HCEC 1CT (cell line): ENCODE measurements around the gene PRPH.
"Not testable (repeated sequence)": the region's sequence is repeated elsewhere in the genome, so short reads cannot be mapped to it uniquely, and the experiment has no call there.

Experiments
- DNase-seq: peaks from one replicate; pipeline ENCODE4 v3.0.0-alpha.2; 2017

Gene PRPH

DNA sequence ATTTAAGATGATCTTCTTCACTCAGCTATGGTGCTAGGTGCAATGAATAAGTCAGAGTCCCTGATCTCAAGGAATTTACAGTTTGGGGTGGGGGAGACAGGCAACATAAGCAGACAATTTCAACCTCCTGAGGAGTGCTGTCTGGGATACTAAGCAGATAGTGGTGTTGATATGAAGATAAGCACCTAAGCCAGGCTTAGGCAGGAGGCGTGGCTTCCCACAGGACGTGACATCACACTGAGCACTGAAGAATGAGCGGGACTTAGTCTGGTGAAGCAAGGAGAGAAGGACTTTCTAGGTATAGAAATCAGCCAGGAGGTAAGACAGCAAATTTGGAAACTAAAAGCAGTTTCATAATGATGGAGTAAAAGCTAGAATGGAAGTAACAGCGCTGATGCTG, 6.8 kb downstream of the PRPH start:
- no peak for DNase-seq

DNA sequence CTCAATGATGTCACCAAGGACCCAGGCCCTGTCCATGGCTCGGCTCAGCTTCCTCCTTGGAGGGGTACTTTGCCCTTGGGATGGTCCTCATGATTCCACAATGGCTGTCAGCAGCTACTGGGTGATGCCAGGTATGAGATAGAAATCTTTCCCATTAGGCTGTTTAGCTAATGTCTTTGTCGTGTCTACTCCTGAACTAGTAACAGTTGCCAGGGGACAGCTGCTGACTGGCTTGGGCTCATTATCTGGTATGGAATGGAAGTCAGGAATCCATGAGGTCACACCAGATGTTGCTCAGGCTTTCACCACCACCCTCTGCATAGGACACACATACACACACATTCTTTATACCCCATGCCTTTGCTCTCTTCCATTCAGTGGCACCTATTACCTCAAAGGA, 9.2 kb downstream of the PRPH start:
- peak; percentile 24 for DNase-seq

DNA sequence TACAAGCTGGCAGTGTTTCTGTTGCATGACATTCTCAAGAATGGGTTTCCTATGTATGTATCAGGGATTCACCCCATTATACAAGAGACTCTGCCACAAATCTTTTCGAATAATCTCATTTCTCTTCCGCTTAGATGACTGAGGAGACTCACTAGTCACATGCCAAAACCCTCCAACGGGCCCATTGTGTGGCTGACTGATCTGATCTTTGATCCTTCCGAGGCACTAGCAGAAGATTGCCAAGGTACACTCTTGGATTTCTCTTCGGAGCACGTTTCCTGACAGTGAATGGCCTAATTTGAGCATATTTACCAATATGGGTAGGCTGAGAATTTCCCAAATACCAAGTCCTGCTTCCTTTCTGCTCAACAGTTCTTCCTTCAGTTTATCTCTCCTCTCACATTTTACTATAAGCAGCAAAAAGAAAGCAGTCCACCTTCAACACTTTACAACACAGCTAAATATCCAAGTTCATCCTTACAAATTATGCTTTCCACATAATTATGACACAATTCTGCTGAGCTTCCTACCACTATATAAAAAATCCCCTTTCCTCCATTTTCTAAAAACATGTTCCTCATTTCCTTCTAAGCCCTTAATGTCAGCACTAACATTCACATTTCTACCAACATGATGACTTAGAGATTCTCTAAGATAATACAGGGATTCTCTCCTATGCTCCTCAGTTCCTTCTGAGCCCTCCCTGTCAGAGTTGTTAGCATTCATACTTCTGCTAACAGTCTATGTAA, 11.0 kb downstream of the PRPH start:
- DNase-seq: no peak

DNA sequence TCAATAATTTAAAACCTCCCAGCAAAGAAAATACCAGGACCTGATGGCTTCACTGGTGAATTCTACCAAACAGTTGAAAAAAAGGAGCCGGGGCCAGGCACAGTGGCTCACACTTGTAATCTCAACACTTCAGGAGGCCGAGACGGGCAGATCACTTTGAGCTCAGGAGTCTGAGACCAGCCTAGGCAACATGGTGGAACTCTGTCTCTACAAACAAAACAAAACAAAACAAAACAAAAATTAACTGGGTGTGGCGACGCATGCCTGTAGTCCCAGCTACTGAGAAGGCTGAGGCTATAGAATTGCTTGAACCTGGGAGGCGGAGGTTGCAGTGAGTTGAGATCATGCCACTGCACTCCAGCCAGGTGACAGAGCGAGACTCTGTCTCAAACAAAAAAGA, 14.4 kb downstream of the PRPH start:
- DNase-seq: no peak

DNA sequence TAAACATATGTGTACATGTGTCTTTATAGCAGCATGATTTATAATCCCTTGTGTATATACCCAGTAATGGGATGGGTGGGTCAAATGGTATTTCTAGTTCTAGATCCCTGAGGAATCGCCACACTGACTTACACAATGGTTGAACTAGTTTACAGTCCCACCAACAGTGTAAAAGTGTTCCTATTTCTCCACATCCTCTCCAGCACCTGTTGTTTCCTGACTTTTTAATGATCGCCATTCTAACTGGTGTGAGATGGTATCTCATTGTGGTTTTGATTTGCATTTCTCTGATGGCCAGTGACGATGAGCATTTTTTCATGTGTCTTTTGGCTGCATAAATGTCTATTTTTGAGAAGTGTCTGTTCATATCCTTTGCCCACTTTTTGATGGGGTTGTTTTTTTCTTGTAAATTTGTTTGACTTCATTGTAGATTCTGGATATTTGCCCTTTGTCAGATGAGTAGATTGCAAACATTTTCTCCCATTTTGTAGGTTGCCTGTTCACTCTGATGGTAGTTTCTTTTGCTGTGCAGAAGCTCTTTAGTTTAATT, 15.6 kb downstream of the PRPH start:
- DNase-seq: not testable (repeated sequence)

DNA sequence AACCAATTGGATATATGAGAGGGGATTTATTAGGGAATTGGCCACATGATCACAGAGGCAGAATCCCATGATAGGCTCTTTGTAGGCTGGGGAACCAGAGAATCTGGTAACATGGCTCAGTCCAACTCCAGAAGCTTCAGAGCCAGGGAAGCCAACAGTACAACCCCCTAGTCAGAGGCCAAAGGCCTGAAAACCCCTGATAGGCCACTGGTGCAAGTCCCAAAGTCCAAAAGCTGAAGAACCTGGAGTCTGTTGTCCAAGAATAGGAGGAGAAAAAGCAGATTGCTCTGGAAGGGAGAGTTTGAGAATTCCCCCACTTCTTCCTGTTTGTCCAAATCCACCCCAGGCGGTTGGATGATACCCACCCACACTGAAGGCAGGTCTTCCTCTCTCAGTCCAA, 19.9 kb downstream of the PRPH start:
- no peak for DNase-seq

DNA sequence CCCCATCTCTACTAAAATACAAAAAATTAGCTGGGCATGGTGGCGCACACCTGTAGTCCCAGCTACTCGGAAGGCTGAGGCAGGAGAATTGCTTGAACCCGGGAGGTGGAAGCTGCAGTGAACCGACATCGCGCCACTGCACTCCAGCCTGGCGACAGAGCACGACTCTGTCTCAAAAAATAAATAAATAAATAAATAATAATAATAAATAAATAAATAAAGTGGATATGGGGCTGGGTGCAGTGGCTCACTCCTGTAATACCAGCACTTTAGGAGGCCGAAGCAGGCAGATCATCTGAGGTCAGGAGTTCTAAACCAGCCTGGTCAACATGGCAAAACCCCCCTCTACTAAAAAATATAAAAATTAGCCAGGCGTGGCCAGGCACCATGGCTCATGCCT, 22.2 kb downstream of the PRPH start:
- DNase-seq: not testable (repeated sequence)

DNA sequence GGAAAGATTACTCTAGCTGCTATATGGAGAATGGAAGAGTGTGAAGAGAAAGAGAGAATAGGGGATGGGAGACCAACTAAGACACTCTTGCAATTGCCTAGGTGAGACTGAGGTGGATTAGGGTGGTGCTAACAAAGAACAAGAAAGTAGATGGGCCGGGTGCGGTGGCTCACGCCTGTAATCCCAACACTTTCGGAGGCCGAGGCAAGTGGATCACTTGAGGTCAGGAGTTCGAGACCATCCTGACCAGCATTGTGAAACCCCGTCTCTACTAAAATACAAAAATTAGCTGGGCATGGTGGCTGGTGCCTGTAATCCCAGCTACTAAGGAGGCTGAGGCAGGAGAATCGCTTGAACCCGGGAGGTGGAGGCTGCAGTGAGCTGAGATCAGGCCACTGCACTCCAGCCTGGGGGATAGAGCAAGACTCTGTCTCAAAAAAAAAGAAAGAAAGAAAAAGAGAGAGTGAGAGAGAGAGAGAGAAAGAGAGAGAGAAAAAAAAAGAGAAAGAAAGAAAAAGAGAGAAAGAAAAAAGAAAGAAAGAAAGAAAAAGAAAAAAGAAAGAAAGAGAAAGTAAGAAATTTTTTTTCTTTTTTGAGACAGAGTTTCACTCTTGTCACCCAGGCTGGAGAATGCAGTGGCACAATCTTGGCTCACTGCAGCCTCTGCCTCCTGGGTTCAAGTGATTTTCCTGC, 25.6 kb downstream of the PRPH start:
- DNase-seq: not testable (repeated sequence)

DNA sequence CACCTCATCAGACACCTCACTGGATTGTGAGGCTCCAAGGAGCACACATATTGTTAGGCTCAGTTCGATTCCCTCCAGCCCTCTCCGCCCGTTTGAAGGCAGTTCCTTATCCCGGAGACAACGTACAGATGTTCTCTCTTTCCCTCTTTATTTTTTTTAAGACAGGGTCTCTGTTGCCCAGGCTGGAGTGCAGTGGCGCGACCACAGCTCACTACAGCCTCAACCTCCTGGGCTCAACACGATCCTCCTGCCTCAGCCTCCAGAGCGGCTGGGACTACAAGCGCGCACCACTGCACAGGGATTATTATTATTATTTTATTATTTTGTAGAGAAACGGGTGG, 27.4 kb downstream of the PRPH start:
- DNase-seq: no peak

DNA sequence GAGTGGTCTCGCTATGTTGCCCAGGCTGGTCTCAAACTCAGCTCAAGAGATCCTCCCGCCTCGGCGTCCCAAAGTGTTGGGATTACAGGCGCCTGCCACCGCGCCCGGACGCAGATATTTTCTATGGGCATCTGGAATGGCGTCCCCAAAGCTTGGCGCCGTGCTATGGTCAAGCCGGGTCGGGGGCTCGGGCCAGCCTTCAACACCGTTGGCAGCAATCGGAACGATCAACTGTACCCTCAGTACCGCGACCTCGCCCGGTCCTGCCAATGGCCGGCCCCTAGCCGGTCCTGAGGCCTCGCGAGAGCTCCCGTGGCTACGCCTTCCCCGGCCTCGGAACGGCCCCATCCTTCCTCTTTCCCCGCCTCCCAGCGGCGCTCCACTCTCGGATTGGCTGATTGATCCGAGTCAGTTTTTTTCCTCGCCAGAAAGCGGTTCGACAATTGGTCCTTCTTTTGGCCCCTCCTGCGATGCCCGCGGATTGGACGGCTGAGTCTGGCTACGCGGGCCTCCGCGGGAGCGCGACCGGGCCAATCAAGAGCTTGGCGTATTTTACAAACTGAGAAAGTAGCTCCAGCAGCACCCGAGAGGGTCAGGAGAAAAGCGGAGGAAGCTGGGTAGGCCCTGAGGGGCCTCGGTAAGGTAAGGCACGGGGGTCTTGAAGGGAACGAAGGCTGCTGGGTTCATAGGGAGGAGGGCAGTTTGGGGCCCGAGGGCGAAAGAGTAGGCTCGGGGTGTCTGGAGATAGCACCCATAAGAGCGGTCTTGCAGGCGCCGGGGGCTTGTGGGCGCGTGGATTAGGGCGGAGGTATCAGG, 28.0 kb downstream of the PRPH start, which contains the start of gene TROAP:
Gene TROAP (plus strand): TSS at position 548 of the 816 bp plus-strand sequence. CDS start 354 bp downstream, outside the sequence.
- peak; percentile 98 for DNase-seq

DNA sequence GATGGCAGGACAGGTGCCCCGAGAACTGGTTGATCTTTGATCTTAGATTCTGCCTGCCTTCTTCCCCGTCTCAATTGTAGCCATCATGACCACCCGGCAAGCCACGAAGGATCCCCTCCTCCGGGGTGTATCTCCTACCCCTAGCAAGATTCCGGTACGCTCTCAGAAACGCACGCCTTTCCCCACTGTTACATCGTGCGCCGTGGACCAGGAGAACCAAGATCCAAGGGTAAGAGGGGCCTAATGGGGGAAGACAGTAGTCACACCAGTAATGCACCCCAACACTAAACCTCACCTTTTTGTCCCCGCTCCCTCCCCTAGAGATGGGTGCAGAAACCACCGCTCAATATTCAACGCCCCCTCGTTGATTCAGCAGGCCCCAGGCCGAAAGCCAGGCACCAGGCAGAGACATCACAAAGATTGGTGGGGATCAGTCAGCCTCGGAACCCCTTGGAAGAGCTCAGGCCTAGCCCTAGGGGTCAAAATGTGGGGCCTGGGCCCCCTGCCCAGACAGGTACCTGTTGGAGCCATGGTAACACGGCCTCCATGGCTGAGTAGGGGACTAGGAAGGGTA, 28.7 kb downstream of the PRPH start:
- DNase-seq: no peak

DNA sequence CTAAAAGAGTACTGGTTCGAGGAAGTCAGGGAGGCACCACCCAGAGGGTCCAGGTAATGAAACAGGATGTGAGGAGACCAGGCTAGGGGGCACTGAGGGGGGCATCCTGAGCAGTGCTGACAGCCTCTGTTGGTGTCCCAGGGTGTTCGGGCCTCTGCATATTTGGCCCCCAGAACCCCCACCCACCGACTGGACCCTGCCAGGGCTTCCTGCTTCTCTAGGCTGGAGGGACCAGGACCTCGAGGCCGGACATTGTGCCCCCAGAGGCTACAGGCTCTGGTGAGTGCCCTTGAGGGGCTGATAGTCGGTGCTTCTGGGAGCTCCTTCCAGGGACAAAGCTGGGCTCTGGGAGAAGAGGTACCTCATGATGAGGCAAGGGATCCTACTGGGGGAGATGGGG, 30.7 kb downstream of the PRPH start:
- DNase-seq: no peak

DNA sequence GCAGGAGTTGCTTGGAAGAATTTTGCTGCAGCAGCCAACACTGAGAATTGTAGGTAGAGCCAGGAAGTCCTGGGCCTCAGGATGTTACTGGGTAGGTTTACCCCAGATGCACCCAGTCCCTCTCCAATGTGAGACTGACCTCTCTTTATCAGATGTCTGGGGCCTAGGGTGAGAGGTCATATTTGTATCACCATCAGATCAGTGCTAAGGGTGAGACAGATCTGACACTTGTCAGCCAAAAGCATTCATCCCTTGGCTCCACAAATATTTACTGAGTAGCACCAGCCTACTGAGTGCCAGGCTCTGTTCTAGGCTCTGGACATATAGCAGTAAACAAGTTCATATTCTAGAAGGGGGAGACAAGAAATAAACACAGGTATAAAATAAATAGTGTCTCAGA, 32.4 kb downstream of the PRPH start:
- no peak for DNase-seq

DNA sequence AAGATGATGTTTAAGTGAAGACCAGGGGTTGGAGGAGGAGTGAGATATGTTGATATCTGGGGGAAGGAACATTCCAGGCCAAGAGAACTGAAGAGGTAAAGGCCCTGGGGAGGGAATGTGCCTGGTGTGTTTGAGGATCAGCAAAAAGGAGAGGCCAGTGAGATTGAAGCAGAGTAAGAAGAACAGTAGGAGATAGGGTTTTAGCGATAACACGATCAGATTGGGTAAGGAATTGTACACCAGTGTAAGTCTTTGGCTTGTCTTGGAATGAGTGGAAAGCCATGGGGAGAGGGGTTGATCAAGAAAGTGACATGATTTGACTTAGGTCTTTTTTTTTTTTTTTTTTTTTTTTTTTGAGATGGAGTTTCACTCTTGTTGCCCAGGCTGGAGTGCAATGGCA, 32.9 kb downstream of the PRPH start:
- DNase-seq: no peak

DNA sequence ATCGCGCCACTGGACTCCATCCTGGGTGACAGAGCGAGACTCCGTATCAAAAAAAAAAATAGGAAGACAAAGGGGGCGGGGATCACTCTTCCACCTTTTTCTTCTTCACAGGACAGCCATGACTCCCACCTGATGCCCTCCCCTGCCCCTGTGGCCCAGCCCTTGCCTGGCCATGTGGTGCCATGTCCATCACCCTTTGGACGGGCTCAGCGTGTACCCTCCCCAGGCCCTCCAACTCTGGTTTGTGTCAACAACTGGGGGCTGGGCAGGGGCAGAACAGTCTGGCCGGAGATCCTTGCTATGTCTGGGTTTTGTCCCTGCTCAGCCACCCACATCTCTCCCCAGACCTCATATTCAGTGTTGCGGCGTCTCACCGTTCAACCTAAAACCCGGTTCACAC, 33.9 kb downstream of the PRPH start:
- no peak for DNase-seq

DNA sequence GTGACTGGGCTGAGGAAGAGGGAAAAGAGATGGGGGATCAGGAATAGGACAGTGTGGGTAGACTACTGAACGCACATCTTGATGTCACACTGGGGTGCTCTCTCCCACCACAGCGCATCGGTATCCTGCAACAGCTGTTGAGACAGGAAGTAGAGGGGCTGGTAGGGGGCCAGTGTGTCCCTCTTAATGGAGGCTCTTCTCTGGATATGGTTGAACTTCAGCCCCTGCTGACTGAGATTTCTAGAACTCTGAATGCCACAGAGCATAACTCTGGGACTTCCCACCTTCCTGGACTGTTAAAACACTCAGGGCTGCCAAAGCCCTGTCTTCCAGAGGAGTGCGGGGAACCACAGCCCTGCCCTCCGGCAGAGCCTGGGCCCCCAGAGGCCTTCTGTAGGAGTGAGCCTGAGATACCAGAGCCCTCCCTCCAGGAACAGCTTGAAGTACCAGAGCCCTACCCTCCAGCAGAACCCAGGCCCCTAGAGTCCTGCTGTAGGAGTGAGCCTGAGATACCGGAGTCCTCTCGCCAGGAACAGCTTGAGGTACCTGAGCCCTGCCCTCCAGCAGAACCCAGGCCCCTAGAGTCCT, 35.2 kb downstream of the PRPH start:
- no peak for DNase-seq

DNA sequence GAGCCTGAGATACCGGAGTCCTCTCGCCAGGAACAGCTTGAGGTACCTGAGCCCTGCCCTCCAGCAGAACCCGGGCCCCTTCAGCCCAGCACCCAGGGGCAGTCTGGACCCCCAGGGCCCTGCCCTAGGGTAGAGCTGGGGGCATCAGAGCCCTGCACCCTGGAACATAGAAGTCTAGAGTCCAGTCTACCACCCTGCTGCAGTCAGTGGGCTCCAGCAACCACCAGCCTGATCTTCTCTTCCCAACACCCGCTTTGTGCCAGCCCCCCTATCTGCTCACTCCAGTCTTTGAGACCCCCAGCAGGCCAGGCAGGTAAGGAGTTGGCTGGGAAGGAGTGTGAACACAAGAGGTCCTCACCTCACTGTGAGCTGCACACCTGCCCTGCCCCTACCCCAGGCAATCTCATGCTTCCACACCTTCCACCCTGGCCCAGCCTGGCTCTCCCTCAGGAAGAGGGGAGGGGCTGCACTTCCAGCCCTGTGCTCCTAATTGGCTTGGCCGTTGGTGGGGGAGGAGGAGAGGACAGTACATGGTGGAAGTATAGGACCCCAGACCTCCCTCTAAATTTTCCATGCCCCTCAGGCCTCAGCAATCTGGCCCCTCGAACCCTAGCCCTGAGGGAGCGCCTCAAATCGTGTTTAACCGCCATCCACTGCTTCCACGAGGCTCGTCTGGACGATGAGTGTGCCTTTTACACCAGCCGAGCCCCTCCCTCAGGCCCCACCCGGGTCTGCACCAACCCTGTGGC, 35.9 kb downstream of the PRPH start:
- DNase-seq: no peak

DNA sequence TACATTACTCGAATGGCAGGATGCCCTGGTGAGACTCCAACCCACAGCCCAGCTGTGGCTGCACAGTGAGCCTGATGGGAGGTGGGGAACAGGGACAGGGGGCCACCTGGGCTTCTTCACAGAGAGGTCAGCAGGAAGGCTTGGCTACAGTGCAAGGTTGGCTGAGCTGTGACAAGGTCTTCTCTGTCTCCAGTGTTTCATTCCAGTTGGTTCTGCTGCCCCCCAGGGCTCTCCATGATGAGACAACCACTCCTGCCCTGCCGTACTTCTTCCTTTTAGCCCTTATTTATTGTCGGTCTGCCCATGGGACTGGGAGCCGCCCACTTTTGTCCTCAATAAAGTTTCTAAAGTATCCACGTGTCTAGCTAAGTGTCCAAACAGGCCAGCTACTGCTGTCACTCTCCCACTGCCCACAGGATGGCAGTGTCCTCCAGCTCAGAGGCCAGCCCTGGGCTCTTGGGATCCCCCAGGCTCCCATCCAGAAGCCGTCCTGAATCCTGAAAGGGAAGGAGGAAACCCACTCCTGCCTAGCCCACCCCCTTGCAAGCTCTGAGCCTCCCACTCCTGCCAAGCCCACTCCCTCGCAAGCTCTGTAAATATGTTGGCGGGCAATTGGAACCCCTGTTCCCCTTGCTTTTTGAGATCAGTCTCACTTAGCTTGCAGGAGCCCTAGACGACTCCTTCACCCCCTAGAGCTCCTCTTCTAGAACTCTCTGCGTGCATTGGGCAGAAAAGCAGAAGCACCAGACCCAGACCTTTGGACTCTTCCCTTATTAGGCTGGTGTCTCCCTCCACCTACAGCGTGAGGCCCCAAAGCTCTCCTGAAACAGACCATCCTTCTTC, 36.7 kb downstream of the PRPH start:
- DNase-seq: peak; percentile 54

DNA sequence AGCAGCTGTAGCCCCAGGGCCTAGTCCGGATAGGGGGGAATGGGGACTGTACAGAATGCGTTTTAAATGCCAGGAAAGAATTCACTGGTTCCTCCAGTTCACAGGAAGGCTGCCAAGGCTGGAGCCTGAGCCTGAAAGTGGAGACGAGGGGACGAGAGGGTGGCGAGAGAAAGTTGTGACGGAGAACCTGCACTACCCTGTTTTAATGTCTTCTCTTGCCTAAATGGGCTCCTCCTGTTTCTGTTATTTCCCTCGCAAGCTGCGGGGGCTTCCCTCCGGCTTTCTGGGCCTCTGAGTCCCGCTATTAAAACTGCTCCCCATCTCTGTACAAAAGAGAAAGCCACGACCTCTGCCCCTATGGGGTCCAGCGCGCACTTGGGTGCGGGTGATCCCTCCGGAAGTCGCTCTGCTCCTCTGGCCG, 37.5 kb downstream of the PRPH start:
- no peak for DNase-seq

DNA sequence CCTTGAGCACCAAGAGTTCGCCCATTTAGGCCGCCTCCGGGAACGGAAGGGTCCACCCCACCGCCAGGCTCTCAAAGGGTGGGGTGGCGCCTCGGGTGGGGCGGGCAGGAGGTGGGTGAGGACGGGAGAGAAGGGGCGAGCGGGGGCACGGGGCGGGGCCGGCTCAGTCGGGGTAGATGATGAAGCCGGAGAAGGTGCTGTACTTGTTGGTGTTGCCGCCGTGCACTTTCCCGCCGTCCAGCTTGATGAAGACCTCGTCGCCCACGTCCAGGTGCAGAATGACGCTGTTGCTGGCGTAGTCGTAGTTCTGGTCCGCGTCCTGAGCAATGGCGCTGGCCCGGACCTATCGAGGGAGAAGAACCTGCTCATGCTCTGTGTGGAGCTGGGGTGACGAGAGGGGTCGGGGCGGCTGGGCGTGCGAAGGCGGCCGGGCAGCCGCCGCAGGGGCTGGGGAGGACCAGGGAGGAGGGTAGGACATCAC, 38.0 kb downstream of the PRPH start:
- no peak for DNase-seq

DNA sequence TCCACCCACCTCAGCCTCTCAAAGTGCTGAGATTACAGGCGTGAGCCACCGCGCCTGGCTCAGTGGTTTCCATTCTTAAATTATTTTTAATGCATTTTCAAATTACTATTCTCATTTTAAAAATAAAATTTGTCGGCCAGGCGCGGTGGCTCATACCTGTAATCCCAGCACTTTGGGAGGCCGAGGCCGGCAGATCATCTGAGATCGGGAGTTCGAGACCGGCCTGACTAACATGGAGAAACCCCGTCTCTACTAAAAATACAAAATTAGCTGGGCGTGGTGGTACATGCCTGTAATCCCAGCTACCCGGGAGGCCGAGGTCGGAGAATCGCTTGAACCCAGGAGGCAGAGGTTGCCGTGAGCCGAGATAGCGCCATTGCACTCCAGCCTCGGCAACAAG, 38.8 kb downstream of the PRPH start:
- not testable (repeated sequence) for DNase-seq
